K562 (cell line): Measurements from ENCODE around the gene NUB1. TPM values are rescaled to one million over a fixed set of nuclear protein-coding genes. Genes with fewer than 3 reads are reported as not detected.

ENCODE experiments used
- ATF1 ChIP-seq, 2 experiments: fragments of 450-650 bp in 1 of 2; IDR thresholded peaks; 2 replicates each; pipeline ENCODE4 v1.6.1; 2016; ENCODE audit warnings: missing compliant biosample characterization in 1 of 2, missing genetic modification characterization in 1 of 2
- MAFF ChIP-seq: IDR thresholded peaks from 2 replicates; pipeline ENCODE4 v1.6.1; 2012; ENCODE audit warnings: low read length, improper control_type of control experiment
- MGA ChIP-seq: fragments of 450-650 bp; IDR thresholded peaks from 2 replicates; pipeline ENCODE4 v1.6.1; 2016; ENCODE audit warnings: mild to moderate bottlenecking, moderate library complexity
- PPARD ChIP-seq: fragments of 250-450 bp; sonication (Bioruptor Pico); IDR thresholded peaks from 2 replicates; pipeline ENCODE4 v1.8.0; 2022; ENCODE audit warnings: inconsistent platforms, mild to moderate bottlenecking, moderate library complexity
- RNF2 ChIP-seq: sonication (generic); IDR thresholded peaks from 2 replicates; pipeline ENCODE4 v1.6.1; 2016
- SMAD4 ChIP-seq: fragments of 250-450 bp; sonication (Bioruptor Pico); conservative IDR thresholded peaks from 2 replicates; pipeline ENCODE4 v1.8.0; 2021; ENCODE audit warnings: inconsistent platforms, mild to moderate bottlenecking, moderate library complexity
- THAP7 ChIP-seq: fragments of 250-450 bp; sonication (Bioruptor Pico); IDR thresholded peaks from 2 replicates; pipeline ENCODE4 v1.5.0; 2021
- ZNF75A ChIP-seq: fragments of 450-650 bp; formaldehyde crosslinking; IDR thresholded peaks from 2 replicates; pipeline ENCODE4 v1.4.0; 2020; ENCODE audit warnings: mild to moderate bottlenecking
- polyA plus RNA-seq, 8 experiments: library from polyadenylated mRNA; depleted of rRNA in 4 of 8; stranded (reverse) in 5 of 8; unstranded in 3 of 8; fragments of >200 nt; fragmentation: Nextera tagmentation in 2 of 8; fragmentation: Illumina TruSeq in 1 of 8; extraction: Ambion mirVana in 2 of 8; extraction: Trizol in 1 of 8; gene quantifications; 2 replicates each; pipeline versions ENCODE4 v1.2.1 to v1.2.3, GENCODE V29; 2011 to 2014; ENCODE audit warnings: inconsistent platforms in 1 of 8, missing spikeins in 1 of 8
- total RNA-seq, 7 experiments: library from RNA; depleted of rRNA in 6 of 7; stranded (reverse); fragments of >200 nt in 6 of 7; fragmentation: Illumina TruSeq in 2 of 7; extraction: Trizol in 2 of 7; gene quantifications; 2 replicates each; pipeline versions ENCODE4 v1.2.1 to v1.2.3, GENCODE V29; 2011 to 2021; ENCODE audit warnings: low replicate concordance in 1 of 7
- TF ChIP-seq, protein P1 (sequence below): sonication (generic); formaldehyde crosslinking; IDR thresholded peaks from 2 replicates; pipeline ENCODE4 v1.8.0; 2023; ENCODE audit warnings: mild to moderate bottlenecking, missing genetic modification reagents
- TF ChIP-seq, protein P2 (sequence below): fragments of 250-450 bp; sonication (Bioruptor Pico); IDR thresholded peaks from 2 replicates; pipeline ENCODE4 v1.8.0; 2022; ENCODE audit warnings: inconsistent platforms
- TF ChIP-seq, protein P3 (sequence below): fragments of 250-450 bp; sonication (Bioruptor Pico); IDR thresholded peaks from 2 replicates; pipeline ENCODE4 v1.9.0; 2021; ENCODE audit warnings: mild to moderate bottlenecking

The NUB1 gene
- total and polyA plus RNA-seq, 9 of the 15 experiments (the other 6 are each of a cell fraction or from before 2014, with no cell fraction given), result 43.2 to 159 (median 85.2) TPM

DNA sequence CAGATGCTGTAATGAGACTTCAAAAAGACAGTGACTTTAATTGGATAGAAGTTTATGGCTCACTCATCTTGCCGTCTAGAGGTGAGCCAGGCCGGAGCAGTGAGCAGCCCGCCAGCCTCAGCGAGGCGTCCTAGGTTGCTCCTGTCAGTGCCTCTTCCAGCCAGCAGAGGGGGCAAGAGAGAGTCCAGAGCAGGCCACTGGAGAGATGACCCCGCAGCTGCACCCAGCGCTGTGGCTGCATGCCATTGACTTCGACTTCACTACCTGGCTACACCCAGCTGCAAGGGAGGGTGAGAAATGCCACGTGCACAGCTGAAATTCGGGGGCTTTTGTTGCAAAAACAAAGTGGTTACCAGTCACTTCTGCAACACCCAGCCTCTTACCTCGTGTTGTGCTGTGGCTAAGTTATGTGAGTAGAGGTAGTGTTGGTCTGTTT lies 26.5 kb downstream of the NUB1 start (continued):
- TF ChIP-seq MGA (0 out of 2 replicates have a peak, but pooled peaks have one; percentile 44), RNF2 (no peak), PPARD (no peak), ATF1 (CRISPR knock-in tag; IDR thresholded peaks at IDR 0.05) (no peak), ATF1 (tag; IDR thresholded peaks at IDR 0.05) (peak; percentile 24; the same call in 1 of the 2 replicates), MAFF (no peak), SMAD4 (CRISPR knock-in tag) (0 out of 2 replicates have a peak, but pooled peaks have one; percentile 20), ZNF75A (no peak), THAP7 (CRISPR knock-in tag) (no peak)
- TF ChIP-seq, protein P1, sequence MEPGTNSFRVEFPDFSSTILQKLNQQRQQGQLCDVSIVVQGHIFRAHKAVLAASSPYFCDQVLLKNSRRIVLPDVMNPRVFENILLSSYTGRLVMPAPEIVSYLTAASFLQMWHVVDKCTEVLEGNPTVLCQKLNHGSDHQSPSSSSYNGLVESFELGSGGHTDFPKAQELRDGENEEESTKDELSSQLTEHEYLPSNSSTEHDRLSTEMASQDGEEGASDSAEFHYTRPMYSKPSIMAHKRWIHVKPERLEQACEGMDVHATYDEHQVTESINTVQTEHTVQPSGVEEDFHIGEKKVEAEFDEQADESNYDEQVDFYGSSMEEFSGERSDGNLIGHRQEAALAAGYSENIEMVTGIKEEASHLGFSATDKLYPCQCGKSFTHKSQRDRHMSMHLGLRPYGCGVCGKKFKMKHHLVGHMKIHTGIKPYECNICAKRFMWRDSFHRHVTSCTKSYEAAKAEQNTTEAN (CRISPR knock-in tag), result no peak
- TF ChIP-seq, protein P2, sequence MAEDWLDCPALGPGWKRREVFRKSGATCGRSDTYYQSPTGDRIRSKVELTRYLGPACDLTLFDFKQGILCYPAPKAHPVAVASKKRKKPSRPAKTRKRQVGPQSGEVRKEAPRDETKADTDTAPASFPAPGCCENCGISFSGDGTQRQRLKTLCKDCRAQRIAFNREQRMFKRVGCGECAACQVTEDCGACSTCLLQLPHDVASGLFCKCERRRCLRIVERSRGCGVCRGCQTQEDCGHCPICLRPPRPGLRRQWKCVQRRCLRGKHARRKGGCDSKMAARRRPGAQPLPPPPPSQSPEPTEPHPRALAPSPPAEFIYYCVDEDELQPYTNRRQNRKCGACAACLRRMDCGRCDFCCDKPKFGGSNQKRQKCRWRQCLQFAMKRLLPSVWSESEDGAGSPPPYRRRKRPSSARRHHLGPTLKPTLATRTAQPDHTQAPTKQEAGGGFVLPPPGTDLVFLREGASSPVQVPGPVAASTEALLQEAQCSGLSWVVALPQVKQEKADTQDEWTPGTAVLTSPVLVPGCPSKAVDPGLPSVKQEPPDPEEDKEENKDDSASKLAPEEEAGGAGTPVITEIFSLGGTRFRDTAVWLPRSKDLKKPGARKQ, result no peak
- TF ChIP-seq, protein P3, sequence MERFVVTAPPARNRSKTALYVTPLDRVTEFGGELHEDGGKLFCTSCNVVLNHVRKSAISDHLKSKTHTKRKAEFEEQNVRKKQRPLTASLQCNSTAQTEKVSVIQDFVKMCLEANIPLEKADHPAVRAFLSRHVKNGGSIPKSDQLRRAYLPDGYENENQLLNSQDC (CRISPR knock-in tag), result no peak
